Measurements from ENCODE around the gene CIPC.

DNA sequence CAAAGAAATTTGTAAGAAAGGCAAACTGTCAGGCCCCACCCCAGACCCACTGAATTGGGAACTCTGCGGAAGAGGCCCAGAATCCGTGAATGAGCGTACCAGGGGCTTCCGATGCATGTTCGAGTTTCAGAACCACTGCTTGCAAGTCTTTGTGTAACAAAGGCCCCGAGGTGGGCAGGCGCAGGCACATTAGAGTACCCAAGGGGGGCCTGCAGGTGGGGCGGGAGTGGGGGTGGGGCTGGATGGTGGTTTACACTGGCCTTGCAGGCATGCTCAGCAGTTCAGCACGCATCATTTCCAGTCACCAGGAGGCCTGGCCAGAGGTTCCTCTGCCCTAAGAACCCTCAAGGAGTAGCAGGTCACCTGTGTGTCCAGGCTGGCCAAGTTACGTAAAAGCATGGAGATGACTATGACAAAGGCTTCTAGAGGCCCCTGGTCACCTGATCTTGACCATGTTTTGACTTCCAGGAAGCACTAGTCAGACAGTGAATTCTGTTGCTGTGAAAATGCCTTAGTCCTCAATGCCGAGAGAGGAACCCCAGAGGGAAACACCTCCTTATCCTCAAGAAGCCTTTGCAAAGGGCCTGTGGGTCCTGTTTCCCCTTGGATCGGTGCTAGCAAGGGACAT, 36.3 kb upstream of the CIPC start:
- TF ChIP-seq, protein P1, sequence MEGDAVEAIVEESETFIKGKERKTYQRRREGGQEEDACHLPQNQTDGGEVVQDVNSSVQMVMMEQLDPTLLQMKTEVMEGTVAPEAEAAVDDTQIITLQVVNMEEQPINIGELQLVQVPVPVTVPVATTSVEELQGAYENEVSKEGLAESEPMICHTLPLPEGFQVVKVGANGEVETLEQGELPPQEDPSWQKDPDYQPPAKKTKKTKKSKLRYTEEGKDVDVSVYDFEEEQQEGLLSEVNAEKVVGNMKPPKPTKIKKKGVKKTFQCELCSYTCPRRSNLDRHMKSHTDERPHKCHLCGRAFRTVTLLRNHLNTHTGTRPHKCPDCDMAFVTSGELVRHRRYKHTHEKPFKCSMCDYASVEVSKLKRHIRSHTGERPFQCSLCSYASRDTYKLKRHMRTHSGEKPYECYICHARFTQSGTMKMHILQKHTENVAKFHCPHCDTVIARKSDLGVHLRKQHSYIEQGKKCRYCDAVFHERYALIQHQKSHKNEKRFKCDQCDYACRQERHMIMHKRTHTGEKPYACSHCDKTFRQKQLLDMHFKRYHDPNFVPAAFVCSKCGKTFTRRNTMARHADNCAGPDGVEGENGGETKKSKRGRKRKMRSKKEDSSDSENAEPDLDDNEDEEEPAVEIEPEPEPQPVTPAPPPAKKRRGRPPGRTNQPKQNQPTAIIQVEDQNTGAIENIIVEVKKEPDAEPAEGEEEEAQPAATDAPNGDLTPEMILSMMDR (IDR thresholded peaks at IDR 0.05; ENCODE audit: borderline replicate concordance, extremely low read depth, low read length, poor library complexity, severe bottlenecking): no peak
- no peak for TF ChIP-seq EZH2 (IDR thresholded peaks at IDR 0.05; ENCODE audit: borderline replicate concordance, low read depth, low read length, severe bottlenecking)
